Heart right ventricle (tissue), 16 donors: Measurements from ENCODE around the gene OSBPL5. TPM values are rescaled to one million over a fixed set of nuclear protein-coding genes. Genes with fewer than 3 reads are reported as not detected.
A peak's percentile ranks its signal among the peaks of the same experiment; 100 is the strongest.

Source experiments
- ATAC-seq, 8 donors: fragments of 200-7000 bp; cut with Tn5 transposase; one replicate each; pipeline ENCODE4 v1.9.1; 2020; ENCODE audit warnings: mild to moderate bottlenecking in 8 of 8, moderate library complexity in 8 of 8, moderate number of reproducible peaks in 1 of 8
- DNase-seq, 2 donors: peaks; one replicate each; pipeline ENCODE4 v3.0.0-alpha.2; 2020
- H3K27ac ChIP-seq, 10 donors: fragments of 200-600 bp; sonication (generic) in 2 of 10; one replicate each; pipeline versions ENCODE4 v1.5.0 to v1.8.0; 2020 to 2022; ENCODE audit warnings: mild to moderate bottlenecking in 3 of 10
- H3K27me3 ChIP-seq, 7 donors: fragments of 200-600 bp; one replicate each; pipeline ENCODE4 v1.8.0; 2021 to 2022; ENCODE audit warnings: mild to moderate bottlenecking in 2 of 7
- H3K36me3 ChIP-seq, 9 donors: fragments of 200-600 bp; sonication (generic) in 1 of 9; one replicate each; pipeline versions ENCODE4 v1.5.0 to v1.8.0; 2020 to 2022; ENCODE audit warnings: mild to moderate bottlenecking in 2 of 9
- H3K4me1 ChIP-seq, 9 donors: fragments of 200-600 bp; sonication (generic) in 1 of 9; one replicate each; pipeline versions ENCODE4 v1.5.0 to v1.8.0; 2020 to 2022; ENCODE audit warnings: mild to moderate bottlenecking in 4 of 9
- H3K4me3 ChIP-seq, 10 donors: fragments of 200-600 bp; sonication (generic) in 2 of 10; one replicate each; pipeline versions ENCODE4 v1.5.0 to v1.8.0; 2020 to 2022; ENCODE audit warnings: mild to moderate bottlenecking in 7 of 10, moderate library complexity in 2 of 10
- H3K9me3 ChIP-seq, 11 donors: fragments of 200-600 bp in 10 of 11; sonication (generic) in 2 of 11; one replicate each; pipeline versions ENCODE4 v1.5.0 to v1.8.0; 2013 to 2022; ENCODE audit warnings: mild to moderate bottlenecking in 2 of 11, control low read depth in 1 of 11, moderate library complexity in 1 of 11
- CTCF ChIP-seq, 9 donors: fragments of 200-600 bp; sonication (generic) in 2 of 9; IDR thresholded peaks; one replicate each; pipeline versions ENCODE4 v1.5.0 to v1.8.0; 2021 to 2022; ENCODE audit warnings: antibody characterized with exemption in 9 of 9, mild to moderate bottlenecking in 5 of 9, moderate library complexity in 1 of 9
- WGBS, 2 donors: extraction: QIAGEN DNeasy Blood & Tissue Kit; methylation state at CpG; one replicate each; pipeline ENCODE4 v1.1.7; 2013; ENCODE audit warnings: inconsistent platforms in 1 of 2; 5-methylcytosine and 5-hydroxymethylcytosine counted together
- intact Hi-C, 10 donors: fragments of 100-400 bp; cut with DNase I; formaldehyde crosslinking; loops; one replicate each; pipeline versions ENCODE4 v1.11.1 to v1.14.2; 2022
- polyA plus RNA-seq, 2 donors: library from polyadenylated mRNA; stranded (reverse); fragments of 200-250 nt; gene quantifications; one replicate each; pipeline ENCODE4 v1.2.3, GENCODE V29; 2013
- total RNA-seq, 10 donors: library from RNA; stranded (reverse); fragmentation: NEBNext Ultra II Directional in 3 of 10; extraction: Animal tissue kit (Norgen Biotek cat#: 25700) in 3 of 10; gene quantifications; one replicate each; pipeline versions ENCODE4 v1.2.1 to v1.2.4, GENCODE V29; 2021 to 2023
- donor health status: Arrhythmogenic right ventricular cardiomyopathy.
- donor health status: ischemic (EF 13 %, LVEDD 7.1; RV severe dilation, severe dysfunction).
- donor health status: healthy with polysubstance abuse.
- donor health status: DM: no; HTN: yes; CAD: no.
- donor health status: DM: no; HTN: no; CAD: no.
- donor health status: ischemic (EF 25% LVEDD 6.9; RV normal size, moderate dysfunction).
- donor health status: ischemic (EF 25% LVEDD 5.7; RV mildly dilated, moderate dysfunction).
- donor health status: healthy.
- donor health status: DM: yes; HTN: yes; CAD: no.
- donor health status: Ischemic cardiomyopathy.
- donor health status: ischemic (EF 35%, LVEDD 5.7; RV mildly dilated, moderate dysfunction).
- donor health status: nonischemic (EF 11% LVEDD 7.7; RV severe dilation, severe dysfunction).
- donor health status: DM: yes; HTN: yes; CAD: no.
- donor health status: PGD.
- donor health status: ischemic (EF 29% LVEDD 5.4; RV normal size, mild dysfunction).
- donor health status: nonischemic (EF 23%, LVEDD 6.1; RV moderate dilation, normal function).

OSBPL5 gene
- total and polyA plus RNA-seq, 12 donors = 10.4 to 18.7 (median 15.5) TPM

- no peak for DNase-seq
- H3K9me3 ChIP-seq = no peaks in the 10 kb centered on the region
Measured at GRCh38 chr11:3167143-3168119, 2.3 kb upstream of the OSBPL5 start.

GRCh38 chr11:3166268-3167142, 1.4 kb upstream of the OSBPL5 start:
- Histone ChIP-seq H3K27ac (no peak overlapping the region), H3K4me3 (no peak overlapping the region), H3K9me3 (no peaks in the 10 kb centered on the region), H3K27me3 (peaks cover 0 to 26% (median 0%) of the 10 kb centered on the region in 7 donors), H3K4me1 (peaks cover 11 to 59% (median 52%) of the 10 kb centered on the region in 9 donors), H3K36me3 (no peaks in the 10 kb centered on the region)
- whole genome bisulfite sequencing, 2 donors = 90 to 96% methylated on average over 25 of the region's 25 CpGs
- no peak for ATAC-seq
- TF ChIP-seq CTCF (IDR thresholded peaks at IDR 0.05) = no peak
- intact Hi-C loops = loop anchor here in 2 of 10 donors (5.0 to 10.0 kb wide), 2 partner anchors 46 to 52 kb away; no protein-coding TSS in a partner anchor
- no peak for DNase-seq

More at GRCh38 chr11:3167143-3168119, 2.3 kb upstream of the OSBPL5 start:
- intact Hi-C loops = loop anchor here in 2 of 10 donors (5.0 to 10.0 kb wide), 2 partner anchors 45 to 53 kb away; no protein-coding TSS in a partner anchor
- no peak overlapping the region for H3K4me3 ChIP-seq
- H3K4me1 ChIP-seq = peaks cover 11 to 50% (median 45%) of the 10 kb centered on the region in 9 donors
- H3K27me3 ChIP-seq = peaks cover 0 to 26% (median 0%) of the 10 kb centered on the region in 7 donors
- no peak for ATAC-seq
- 76 to 86% methylated on average over 20 of the region's 20 CpGs for WGBS, 2 donors
- no peak overlapping the region for H3K27ac ChIP-seq
- H3K36me3 ChIP-seq = no peaks in the 10 kb centered on the region
- no peak for TF ChIP-seq CTCF (IDR thresholded peaks at IDR 0.05)

- H3K36me3 ChIP-seq = no peaks in the 10 kb centered on the region
- H3K9me3 ChIP-seq = no peaks in the 10 kb centered on the region
- intact Hi-C loops = loop anchor here in 2 of 10 donors (5.0 to 10.0 kb wide), 2 partner anchors 46 to 51 kb away; no protein-coding TSS in a partner anchor
- peaks cover 17 to 66% (median 58%) of the 10 kb centered on the region in 9 donors for H3K4me1 ChIP-seq
- H3K4me3 ChIP-seq = peak overlapping the region in 5 of 10 donors; percentile 78 to 93 (median 81)
- H3K27ac ChIP-seq = peak overlapping the region in 3 of 10 donors; percentile 78 to 89 (median 87)
- WGBS, 2 donors = 82 to 89% methylated on average over 5 of the region's 5 CpGs
- TF ChIP-seq CTCF (IDR thresholded peaks at IDR 0.05) = no peak
- no peak for DNase-seq
- peaks cover 0 to 26% (median 0%) of the 10 kb centered on the region in 7 donors for H3K27me3 ChIP-seq
- ATAC-seq = no peak
Measured at GRCh38 chr11:3165916-3166267, 782 bp upstream of the OSBPL5 start.
